ENCODE measurements around the gene AGO3. TPM values are rescaled to one million over a fixed set of nuclear protein-coding genes. Genes with fewer than 3 reads are reported as not detected.

Gene AGO3
- total RNA-seq, 1 donor from 2014 or later, result 29.2 TPM

- no peaks in the 10 kb centered on the region for H3K36me3 Mint-ChIP-seq (ENCODE audit: low read depth)
- H3K4me1 Mint-ChIP-seq, result peaks cover 27% of the 10 kb centered on the region
- peak overlapping the region; percentile 76 for H3K4me3 Mint-ChIP-seq
- no peak for DNase-seq (ENCODE audit: low read depth, low spot score)
- no peaks in the 10 kb centered on the region for H3K9me3 Mint-ChIP-seq
- H3K27me3 Mint-ChIP-seq (ENCODE audit: low read depth), result no peaks in the 10 kb centered on the region
- no peak for TF ChIP-seq CTCF (conservative IDR thresholded peaks at IDR 0.05)
- H3K27ac Mint-ChIP-seq (ENCODE audit: unreplicated experiment), result peak overlapping the region; percentile 19
Observed at GRCh38 chr1:36086529-36087232, 155.8 kb downstream of the AGO3 start.

GRCh38 chr1:36087233-36088123 is 156.6 kb downstream of the AGO3 start:
- Mint-ChIP-seq H3K36me3 (ENCODE audit: low read depth) (no peaks in the 10 kb centered on the region), H3K27ac (ENCODE audit: unreplicated experiment) (no peak overlapping the region), H3K4me3 (peak overlapping the region; percentile 92), H3K4me1 (peaks cover 27% of the 10 kb centered on the region), H3K9me3 (no peaks in the 10 kb centered on the region), H3K27me3 (ENCODE audit: low read depth) (no peaks in the 10 kb centered on the region)
- TF ChIP-seq CTCF (conservative IDR thresholded peaks at IDR 0.05), result no peak
- no peak for DNase-seq (ENCODE audit: low read depth, low spot score)

- no peak for DNase-seq (ENCODE audit: low read depth, low spot score)
- H3K27me3 Mint-ChIP-seq (ENCODE audit: low read depth), result no peaks in the 10 kb centered on the region
- no peaks in the 10 kb centered on the region for H3K9me3 Mint-ChIP-seq
- no peak for TF ChIP-seq CTCF (conservative IDR thresholded peaks at IDR 0.05)
- H3K4me1 Mint-ChIP-seq, result peaks cover 27% of the 10 kb centered on the region
- no peaks in the 10 kb centered on the region for H3K36me3 Mint-ChIP-seq (ENCODE audit: low read depth)
- H3K4me3 Mint-ChIP-seq, result peak overlapping the region; percentile 92
- no peak overlapping the region for H3K27ac Mint-ChIP-seq (ENCODE audit: unreplicated experiment)
Observed at GRCh38 chr1:36088265-36088576, 157.3 kb downstream of the AGO3 start.

- Mint-ChIP-seq H3K9me3 (no peaks in the 10 kb centered on the region), H3K4me1 (peaks cover 27% of the 10 kb centered on the region), H3K36me3 (ENCODE audit: low read depth) (no peaks in the 10 kb centered on the region), H3K27me3 (ENCODE audit: low read depth) (no peaks in the 10 kb centered on the region), H3K27ac (ENCODE audit: unreplicated experiment) (peak within 1 kb of the TSS; percentile 19), H3K4me3 (peak within 1 kb of the TSS; percentile 92)
- TF ChIP-seq CTCF (conservative IDR thresholded peaks at IDR 0.05), result peak; percentile 99
- peak; percentile 90 for DNase-seq (ENCODE audit: low read depth, low spot score)
Observed at GRCh38 chr1:36088577-36089392, 157.9 kb downstream of the AGO3 start, which contains the start of gene ADPRS. Gene ADPRS (plus strand): TSS chr1:36088892. CDS start chr1:36088905, 13 bp downstream.

- peak overlapping the region; percentile 19 for H3K27ac Mint-ChIP-seq (ENCODE audit: unreplicated experiment)
- H3K36me3 Mint-ChIP-seq (ENCODE audit: low read depth), result no peaks in the 10 kb centered on the region
- peak overlapping the region; percentile 92 for H3K4me3 Mint-ChIP-seq
- no peak for DNase-seq (ENCODE audit: low read depth, low spot score)
- H3K27me3 Mint-ChIP-seq (ENCODE audit: low read depth), result no peaks in the 10 kb centered on the region
- H3K9me3 Mint-ChIP-seq, result no peaks in the 10 kb centered on the region
- TF ChIP-seq CTCF (conservative IDR thresholded peaks at IDR 0.05), result no peak
- peaks cover 24% of the 10 kb centered on the region for H3K4me1 Mint-ChIP-seq
Observed at GRCh38 chr1:36089393-36090121, 158.7 kb downstream of the AGO3 start.
